Measurements from ENCODE around the gene BTBD1.
A peak's percentile ranks its signal among the peaks of the same experiment; 100 is the strongest.

Gene BTBD1

GRCh38 chr15:83066734-83067637 lies at the start of gene BTBD1:
Gene BTBD1 (minus strand): TSS chr15:83067252. CDS start chr15:83067151, 101 bp downstream.
- DNase-seq, result peak; percentile 67

- no peak for DNase-seq
Measured at GRCh38 chr15:83115831-83116565, 48.9 kb upstream of the BTBD1 start.

GRCh38 chr15:83115410-83115809 lies 48.4 kb upstream of the BTBD1 start:
- no peak for DNase-seq

- DNase-seq, result no peak
Measured at GRCh38 chr15:83114856-83115255, 47.8 kb upstream of the BTBD1 start.

GRCh38 chr15:83113881-83114674 lies 47.0 kb upstream of the BTBD1 start:
- no peak for DNase-seq

GRCh38 chr15:83112956-83113299 lies 45.9 kb upstream of the BTBD1 start:
- DNase-seq, result no peak

- DNase-seq, result no peak
Measured at GRCh38 chr15:83112233-83112955, 45.3 kb upstream of the BTBD1 start.

GRCh38 chr15:83111149-83111548 lies 44.1 kb upstream of the BTBD1 start:
- no peak for DNase-seq

GRCh38 chr15:83110381-83110780 lies 43.3 kb upstream of the BTBD1 start:
- no peak for DNase-seq

- no peak for DNase-seq
Measured at GRCh38 chr15:83109532-83109931, 42.5 kb upstream of the BTBD1 start.

GRCh38 chr15:83108266-83109219 lies 41.5 kb upstream of the BTBD1 start:
- no peak for DNase-seq

- DNase-seq, result no peak
Measured at GRCh38 chr15:83107841-83108181, 40.8 kb upstream of the BTBD1 start.

- DNase-seq, result no peak
Measured at GRCh38 chr15:83106994-83107840, 40.2 kb upstream of the BTBD1 start, which contains the start of gene TM6SF1. Gene TM6SF1 (plus strand): TSS chr15:83107645. CDS start chr15:83107681, 36 bp downstream.

GRCh38 chr15:83105440-83105839 lies 38.4 kb upstream of the BTBD1 start:
- DNase-seq, result no peak

GRCh38 chr15:83104141-83104540 lies 37.1 kb upstream of the BTBD1 start:
- no peak for DNase-seq

GRCh38 chr15:83102346-83102745 lies 35.3 kb upstream of the BTBD1 start:
- DNase-seq, result no peak

GRCh38 chr15:83100097-83100646 lies 33.1 kb upstream of the BTBD1 start:
- DNase-seq, result no peak

GRCh38 chr15:83099290-83099689 lies 32.2 kb upstream of the BTBD1 start:
- no peak for DNase-seq

- no peak for DNase-seq
Measured at GRCh38 chr15:83098079-83098478, 31.0 kb upstream of the BTBD1 start.

GRCh38 chr15:83094583-83094982 lies 27.5 kb upstream of the BTBD1 start:
- no peak for DNase-seq

All from SHP77 treated with DMSO at 0.1 percent for 48 hours (cell line).